A172 (cell line): Measurements from ENCODE around the gene SPDYE11. TPM values are rescaled to one million over a fixed set of nuclear protein-coding genes. Genes with fewer than 3 reads are reported as not detected.
"Not testable (repeated sequence)": the region's sequence is repeated elsewhere in the genome, so short reads cannot be mapped to it uniquely, and the experiment has no call there.

ENCODE experiments used
- DNase-seq: peaks from one replicate; pipeline ENCODE4 v3.0.0-alpha.2; 2015; ENCODE audit warnings: low spot score
- total RNA-seq: library from RNA; depleted of rRNA; stranded (reverse); fragments of >200 nt; shearing (Covaris generic); gene quantifications from 2 replicates; pipeline ENCODE4 v1.2.3, GENCODE V29; 2014; rRNA removed

SPDYE11 gene, protein sequence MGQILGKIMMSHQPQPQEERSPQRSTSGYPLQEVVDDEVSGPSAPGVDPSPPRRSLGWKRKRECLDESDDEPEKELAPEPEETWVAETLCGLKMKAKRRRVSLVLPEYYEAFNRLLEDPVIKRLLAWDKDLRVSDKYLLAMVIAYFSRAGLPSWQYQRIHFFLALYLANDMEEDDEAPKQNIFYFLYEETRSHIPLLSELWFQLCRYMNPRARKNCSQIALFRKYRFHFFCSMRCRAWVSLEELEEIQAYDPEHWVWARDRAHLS
- total RNA-seq = not detected in 2 replicates

DNA sequence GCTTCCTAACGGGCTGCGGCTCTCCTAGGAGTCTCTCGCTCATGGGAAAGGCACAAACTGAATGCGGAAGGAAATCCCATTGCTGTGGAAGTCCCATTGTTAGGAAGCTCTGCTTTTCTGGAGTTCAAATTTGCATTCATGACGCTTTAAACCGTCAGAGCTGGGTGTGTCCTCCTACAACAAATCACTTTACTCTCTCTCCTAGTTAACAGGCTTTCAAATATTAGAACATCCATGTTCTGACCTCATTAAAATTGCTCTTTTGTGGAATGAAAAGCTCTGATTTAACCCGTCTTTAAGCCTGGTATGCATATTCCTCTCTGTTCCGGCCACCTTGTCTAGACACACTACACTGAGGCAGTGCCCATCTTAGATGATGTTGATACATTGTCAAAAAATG, at the start of gene SPDYE11:
SPDYE11 (minus strand) TSS at position 101 of the 400 bp plus-strand sequence. CDS start 1,800 bp downstream, outside the sequence.
- not testable (repeated sequence) for DNase-seq

GRCh38 chr7:73085938-73086337, 28.2 kb upstream of the SPDYE11 start, which contains the start of gene SPDYE9:
TSS of gene SPDYE9 (minus strand) at chr7:73086038. CDS start at chr7:73084238, 1,800 bp downstream.
- not testable (repeated sequence) for DNase-seq

DNA sequence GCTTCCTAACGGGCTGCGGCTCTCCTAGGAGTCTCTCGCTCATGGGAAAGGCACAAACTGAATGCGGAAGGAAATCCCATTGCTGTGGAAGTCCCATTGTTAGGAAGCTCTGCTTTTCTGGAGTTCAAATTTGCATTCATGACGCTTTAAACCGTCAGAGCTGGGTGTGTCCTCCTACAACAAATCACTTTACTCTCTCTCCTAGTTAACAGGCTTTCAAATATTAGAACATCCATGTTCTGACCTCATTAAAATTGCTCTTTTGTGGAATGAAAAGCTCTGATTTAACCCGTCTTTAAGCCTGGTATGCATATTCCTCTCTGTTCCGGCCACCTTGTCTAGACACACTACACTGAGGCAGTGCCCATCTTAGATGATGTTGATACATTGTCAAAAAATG, 28.0 kb downstream of the SPDYE11 start, which contains the start of gene SPDYE8:
SPDYE8 (minus strand) TSS at position 101 of the 400 bp plus-strand sequence. CDS start 1,800 bp downstream, outside the sequence.
- not testable (repeated sequence) for DNase-seq

DNA sequence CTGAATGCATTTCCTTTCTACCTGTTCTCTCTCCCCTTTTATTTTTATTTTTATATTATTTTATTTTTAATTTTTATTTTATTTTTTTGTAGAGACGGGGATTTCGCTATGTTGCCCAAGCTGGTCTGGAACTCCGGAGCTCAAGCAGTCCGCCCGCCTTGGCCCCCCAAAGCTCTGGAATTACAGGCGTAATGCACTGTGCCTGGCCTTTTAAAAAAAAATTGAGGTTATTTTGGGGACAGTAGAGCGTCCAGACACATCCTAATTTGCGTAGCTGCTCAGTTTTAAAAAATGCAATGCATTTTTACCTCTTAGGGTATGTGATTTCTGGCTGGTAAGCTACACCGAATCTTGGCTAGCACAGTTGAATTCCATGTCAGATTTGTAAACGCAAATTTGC, 51.2 kb downstream of the SPDYE11 start:
- not testable (repeated sequence) for DNase-seq

GRCh38 chr7:73005693-73006447, 51.8 kb downstream of the SPDYE11 start:
- DNase-seq = peak; percentile 86

DNA sequence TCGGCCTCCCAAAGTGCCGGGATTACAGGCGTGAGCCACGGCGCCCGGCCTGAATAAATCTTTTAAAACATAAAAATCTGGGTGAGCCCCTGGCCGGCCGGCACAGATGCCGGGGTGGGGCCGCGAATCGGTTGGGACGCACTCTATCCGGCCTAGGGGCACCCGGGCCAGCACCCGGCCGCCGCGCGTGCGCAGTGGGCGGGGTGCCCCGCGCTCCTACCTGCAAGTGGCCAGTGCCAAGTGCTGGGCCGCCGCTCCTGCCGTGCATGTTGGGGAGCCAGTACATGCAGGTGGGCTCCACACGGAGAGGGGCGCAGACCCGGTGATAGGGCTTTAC, 52.4 kb downstream of the SPDYE11 start:
- not testable (repeated sequence) for DNase-seq

GRCh38 chr7:72997887-72998468, 59.7 kb downstream of the SPDYE11 start:
- not testable (repeated sequence) for DNase-seq

Other genes with a start within 250 kb of the SPDYE11 start
- 1.2 and 1.3 TPM in 2 replicates for gene TYW1B, start 229.7 kb downstream of the SPDYE11 start, total RNA-seq
- 6.7 and 6.9 TPM in 2 replicates for gene POM121, start 132.8 kb downstream of the SPDYE11 start, total RNA-seq
- 0.12 TPM in 1 of 2 replicates, not detected in the other for gene TRIM74, start 88.4 kb downstream of the SPDYE11 start, total RNA-seq
- gene SPDYE8, start 28.1 kb downstream of the SPDYE11 start, total RNA-seq = not detected in 2 replicates
- not detected in 2 replicates for gene SPDYE9, start 28.1 kb upstream of the SPDYE11 start, total RNA-seq